Progenitor cell of endocrine pancreas (in vitro differentiated cells): ENCODE measurements around the gene WEE1. TPM values are rescaled to one million over a fixed set of nuclear protein-coding genes. Genes with fewer than 3 reads are reported as not detected.
A peak's percentile ranks its signal among the peaks of the same experiment; 100 is the strongest.

Source experiments
- DNase-seq: peaks from one replicate; pipeline ENCODE4 v3.0.0; 2021; ENCODE audit warnings: low spot score; ENCODE audit not compliant: unreplicated experiment
- H3K27ac Mint-ChIP-seq: 2 replicates; pipeline ENCODE4 v1.8.0; 2021; ENCODE audit warnings: mild to moderate bottlenecking, moderate library complexity, mixed read lengths
- H3K27me3 Mint-ChIP-seq: 2 replicates; pipeline ENCODE4 v1.8.0; 2021; ENCODE audit warnings: mixed read lengths
- H3K36me3 Mint-ChIP-seq: 2 replicates; pipeline ENCODE4 v1.8.0; 2022; ENCODE audit warnings: mixed read lengths; ENCODE audit not compliant: insufficient read depth
- H3K4me1 Mint-ChIP-seq: 2 replicates; pipeline ENCODE4 v1.8.0; 2021; ENCODE audit warnings: low read depth, mixed read lengths
- H3K4me3 Mint-ChIP-seq: 2 replicates; pipeline ENCODE4 v1.8.0; 2021; ENCODE audit warnings: low read depth, mild to moderate bottlenecking, moderate library complexity, mixed read lengths
- H3K9me3 Mint-ChIP-seq: 2 replicates; pipeline ENCODE4 v1.8.0; 2021; ENCODE audit warnings: low read depth, mixed read lengths
- CTCF ChIP-seq: fragments of 200-600 bp; sonication (generic); IDR thresholded peaks from one replicate; pipeline ENCODE4 v1.5.0; 2021; ENCODE audit warnings: antibody characterized with exemption, mild to moderate bottlenecking; ENCODE audit not compliant: unreplicated experiment
- total RNA-seq: library from RNA; stranded (reverse); gene quantifications from 2 replicates; pipeline ENCODE4 v1.2.1, GENCODE V29; 2021

WEE1 gene
- total RNA-seq, 1 donor from 2014 or later: 154 TPM

GRCh38 chr11:9561279-9561982 is 12.0 kb upstream of the WEE1 start:
- TF ChIP-seq CTCF: no peak
- peaks cover 17% of the 10 kb centered on the region for H3K4me1 Mint-ChIP-seq
- no peaks in the 10 kb centered on the region for H3K27me3 Mint-ChIP-seq
- H3K36me3 Mint-ChIP-seq: peaks cover 18% of the 10 kb centered on the region
- no peak overlapping the region for H3K4me3 Mint-ChIP-seq
- H3K27ac Mint-ChIP-seq: peak overlapping the region; percentile 70
- no peak for DNase-seq
- H3K9me3 Mint-ChIP-seq: peaks cover 18% of the 10 kb centered on the region

GRCh38 chr11:9562716-9563115 is 10.8 kb upstream of the WEE1 start:
- no peak for TF ChIP-seq CTCF
- peaks cover 23% of the 10 kb centered on the region for H3K4me1 Mint-ChIP-seq
- no peak overlapping the region for H3K27ac Mint-ChIP-seq
- peaks cover 16% of the 10 kb centered on the region for H3K36me3 Mint-ChIP-seq
- no peaks in the 10 kb centered on the region for H3K27me3 Mint-ChIP-seq
- no peak for DNase-seq
- peaks cover 18% of the 10 kb centered on the region for H3K9me3 Mint-ChIP-seq
- no peak overlapping the region for H3K4me3 Mint-ChIP-seq

GRCh38 chr11:9563196-9563730 is 10.2 kb upstream of the WEE1 start:
- H3K27ac Mint-ChIP-seq: no peak overlapping the region
- DNase-seq: no peak
- H3K9me3 Mint-ChIP-seq: peaks cover 18% of the 10 kb centered on the region
- TF ChIP-seq CTCF: no peak
- peaks cover 27% of the 10 kb centered on the region for H3K4me1 Mint-ChIP-seq
- H3K27me3 Mint-ChIP-seq: no peaks in the 10 kb centered on the region
- H3K4me3 Mint-ChIP-seq: no peak overlapping the region
- peaks cover 16% of the 10 kb centered on the region for H3K36me3 Mint-ChIP-seq

GRCh38 chr11:9565822-9566560 is 7.5 kb upstream of the WEE1 start:
- H3K4me3 Mint-ChIP-seq: no peak overlapping the region

More at GRCh38 chr11:9565822-9566560, 7.5 kb upstream of the WEE1 start:
- Mint-ChIP-seq H3K27me3 (no peaks in the 10 kb centered on the region), H3K36me3 (peaks cover 5% of the 10 kb centered on the region), H3K27ac (peak overlapping the region; percentile 99), H3K4me1 (peaks cover 48% of the 10 kb centered on the region), H3K9me3 (peaks cover 6% of the 10 kb centered on the region)
- DNase-seq: no peak
- no peak for TF ChIP-seq CTCF
